Activated CD4-positive, CD25-positive, alpha-beta regulatory T cell treated with anti-CD3 and anti-CD28 coated beads, Interleukin-2, amount 50 U/mL, for 72 hours (primary cell): ENCODE results near the gene NOMO2.
"Not testable (repeated sequence)": the region's sequence is repeated elsewhere in the genome, so short reads cannot be mapped to it uniquely, and the experiment has no call there.

Experiments used
- DNase-seq: peaks from one replicate; pipeline ENCODE4 v3.0.0; 2021

Gene NOMO2, protein sequence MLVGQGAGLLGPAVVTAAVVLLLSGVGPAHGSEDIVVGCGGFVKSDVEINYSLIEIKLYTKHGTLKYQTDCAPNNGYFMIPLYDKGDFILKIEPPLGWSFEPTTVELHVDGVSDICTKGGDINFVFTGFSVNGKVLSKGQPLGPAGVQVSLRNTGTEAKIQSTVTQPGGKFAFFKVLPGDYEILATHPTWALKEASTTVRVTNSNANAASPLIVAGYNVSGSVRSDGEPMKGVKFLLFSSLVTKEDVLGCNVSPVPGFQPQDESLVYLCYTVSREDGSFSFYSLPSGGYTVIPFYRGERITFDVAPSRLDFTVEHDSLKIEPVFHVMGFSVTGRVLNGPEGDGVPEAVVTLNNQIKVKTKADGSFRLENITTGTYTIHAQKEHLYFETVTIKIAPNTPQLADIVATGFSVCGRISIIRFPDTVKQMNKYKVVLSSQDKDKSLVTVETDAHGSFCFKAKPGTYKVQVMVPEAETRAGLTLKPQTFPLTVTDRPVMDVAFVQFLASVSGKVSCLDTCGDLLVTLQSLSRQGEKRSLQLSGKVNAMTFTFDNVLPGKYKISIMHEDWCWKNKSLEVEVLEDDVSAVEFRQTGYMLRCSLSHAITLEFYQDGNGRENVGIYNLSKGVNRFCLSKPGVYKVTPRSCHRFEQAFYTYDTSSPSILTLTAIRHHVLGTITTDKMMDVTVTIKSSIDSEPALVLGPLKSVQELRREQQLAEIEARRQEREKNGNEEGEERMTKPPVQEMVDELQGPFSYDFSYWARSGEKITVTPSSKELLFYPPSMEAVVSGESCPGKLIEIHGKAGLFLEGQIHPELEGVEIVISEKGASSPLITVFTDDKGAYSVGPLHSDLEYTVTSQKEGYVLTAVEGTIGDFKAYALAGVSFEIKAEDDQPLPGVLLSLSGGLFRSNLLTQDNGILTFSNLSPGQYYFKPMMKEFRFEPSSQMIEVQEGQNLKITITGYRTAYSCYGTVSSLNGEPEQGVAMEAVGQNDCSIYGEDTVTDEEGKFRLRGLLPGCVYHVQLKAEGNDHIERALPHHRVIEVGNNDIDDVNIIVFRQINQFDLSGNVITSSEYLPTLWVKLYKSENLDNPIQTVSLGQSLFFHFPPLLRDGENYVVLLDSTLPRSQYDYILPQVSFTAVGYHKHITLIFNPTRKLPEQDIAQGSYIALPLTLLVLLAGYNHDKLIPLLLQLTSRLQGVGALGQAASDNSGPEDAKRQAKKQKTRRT

DNA sequence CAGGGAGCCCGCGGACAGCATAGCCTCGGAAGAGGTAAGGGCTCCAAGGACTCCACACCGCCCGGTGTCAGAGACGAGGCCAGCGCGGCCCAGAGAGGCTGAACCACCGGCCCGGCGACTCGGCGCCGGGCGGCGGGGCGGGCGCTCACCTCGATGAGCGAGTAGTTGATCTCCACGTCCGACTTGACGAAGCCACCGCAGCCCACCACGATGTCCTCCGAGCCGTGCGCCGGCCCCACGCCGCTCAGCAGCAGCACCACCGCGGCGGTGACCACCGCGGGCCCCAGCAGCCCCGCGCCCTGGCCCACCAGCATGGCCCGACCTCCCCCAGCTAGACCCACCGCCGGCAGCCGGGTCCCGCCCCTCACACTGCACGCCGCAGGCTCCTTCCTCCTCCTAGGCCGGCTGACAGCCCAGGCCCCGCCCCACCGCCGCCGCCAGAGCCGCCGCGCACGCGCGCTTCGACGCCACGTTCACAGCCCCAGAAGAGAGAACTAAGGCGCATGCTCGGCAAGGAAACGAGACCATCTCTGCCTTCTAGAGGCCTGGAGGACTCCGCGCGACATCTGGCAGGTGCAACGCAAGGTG, at the start of gene NOMO2:
Gene NOMO2, minus strand, starts transcription at position 371 of the 588 bp plus-strand sequence. Its CDS starts 57 bp downstream, at position 314.
- peak; percentile 90 for DNase-seq

DNA sequence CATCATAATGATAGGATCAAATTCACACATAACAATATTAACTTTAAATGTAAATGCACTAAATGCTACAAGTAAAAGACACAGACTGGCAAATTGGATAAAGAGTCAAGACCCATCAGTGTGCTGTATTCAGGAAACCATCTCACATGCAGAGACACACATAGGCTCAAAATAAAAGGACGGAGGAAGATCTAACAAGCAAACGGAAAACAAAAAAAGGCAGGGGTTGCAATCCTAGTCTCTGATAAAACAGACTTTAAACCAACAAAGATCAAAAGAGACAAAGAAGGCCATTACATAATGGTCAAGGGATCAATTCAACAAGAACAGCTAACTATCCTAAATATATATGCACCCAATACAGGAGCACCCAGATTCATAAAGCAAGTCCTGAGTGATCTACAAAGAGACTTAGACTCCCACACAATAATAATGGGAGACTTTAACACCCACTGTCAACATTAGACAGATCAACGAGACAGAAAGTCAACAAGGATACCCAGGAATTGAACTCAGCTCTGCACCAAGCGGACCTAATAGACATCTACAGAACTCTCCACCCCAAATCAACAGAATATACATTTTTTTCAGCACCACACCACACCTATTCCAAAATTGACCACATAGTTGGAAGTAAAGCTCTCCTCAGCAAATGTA, 48.4 kb upstream of the NOMO2 start:
- not testable (repeated sequence) for DNase-seq

DNA sequence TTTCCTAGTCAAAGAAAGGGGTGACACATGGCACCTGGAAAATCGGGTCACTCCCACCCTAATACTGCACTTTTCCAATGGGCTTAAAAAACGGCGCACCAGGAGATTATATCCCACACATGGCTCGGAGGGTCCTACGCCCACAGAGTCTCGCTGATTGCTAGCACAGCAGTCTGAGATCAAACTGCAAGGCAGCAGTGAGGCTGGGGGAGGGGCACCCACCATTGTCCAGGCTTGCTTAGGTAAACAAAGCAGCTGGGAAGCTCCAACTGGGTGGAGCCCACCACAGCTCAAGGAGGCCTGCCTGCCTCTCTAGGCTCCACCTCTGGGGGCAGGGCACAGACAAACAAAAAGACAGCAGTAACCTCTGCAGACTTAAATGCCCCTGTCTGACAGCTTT, 46.4 kb upstream of the NOMO2 start:
- DNase-seq = not testable (repeated sequence)

DNA sequence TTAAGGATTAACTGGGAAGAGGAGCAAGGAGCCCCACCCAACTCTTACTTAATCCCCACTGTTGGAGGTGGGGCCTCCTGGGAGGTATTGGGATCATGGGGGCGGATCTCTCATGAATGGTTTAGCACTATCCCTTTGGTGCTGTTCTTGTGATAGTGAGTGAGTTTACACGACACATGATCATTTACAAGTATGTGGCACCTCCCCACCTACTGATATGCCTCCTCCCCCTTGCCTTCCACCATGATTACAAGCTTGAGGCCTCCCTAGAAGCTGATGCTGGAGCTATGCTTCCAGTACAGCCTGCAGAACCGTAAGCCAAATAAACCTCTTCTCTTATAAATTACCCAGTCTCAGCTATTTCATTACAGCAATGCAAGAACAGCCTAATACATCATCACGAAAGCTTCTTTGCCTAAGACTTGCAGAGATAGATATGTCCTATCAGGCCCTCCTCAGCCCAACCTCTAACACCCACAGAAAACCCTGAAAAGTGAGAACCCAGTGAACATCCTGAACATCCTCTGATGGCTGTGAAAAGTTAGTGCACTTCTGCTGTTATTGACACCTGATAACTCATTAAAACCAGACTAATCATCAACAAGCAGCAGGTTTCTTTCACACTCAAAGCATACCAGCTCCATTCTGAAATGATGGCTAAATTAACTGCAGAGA, 41.8 kb upstream of the NOMO2 start:
- not testable (repeated sequence) for DNase-seq

DNA sequence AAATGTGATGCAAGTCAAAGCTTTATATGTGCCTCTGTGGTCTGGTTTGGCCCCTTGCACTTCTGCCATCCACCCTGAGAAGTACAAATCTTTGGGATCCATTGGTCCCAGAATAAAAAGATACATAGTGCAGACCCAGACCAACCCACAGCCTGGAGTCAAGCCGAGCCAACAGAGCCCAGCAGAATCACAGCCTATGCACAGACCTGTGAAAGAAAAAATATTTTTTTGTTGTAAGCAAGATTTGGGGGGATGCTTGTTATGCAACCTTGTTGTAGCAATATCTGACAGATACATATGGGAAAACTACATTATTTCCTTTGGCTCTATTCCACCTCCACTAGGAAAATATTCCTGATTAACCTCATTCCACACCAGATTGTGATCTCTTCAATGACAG, 36.7 kb upstream of the NOMO2 start:
- not testable (repeated sequence) for DNase-seq

DNA sequence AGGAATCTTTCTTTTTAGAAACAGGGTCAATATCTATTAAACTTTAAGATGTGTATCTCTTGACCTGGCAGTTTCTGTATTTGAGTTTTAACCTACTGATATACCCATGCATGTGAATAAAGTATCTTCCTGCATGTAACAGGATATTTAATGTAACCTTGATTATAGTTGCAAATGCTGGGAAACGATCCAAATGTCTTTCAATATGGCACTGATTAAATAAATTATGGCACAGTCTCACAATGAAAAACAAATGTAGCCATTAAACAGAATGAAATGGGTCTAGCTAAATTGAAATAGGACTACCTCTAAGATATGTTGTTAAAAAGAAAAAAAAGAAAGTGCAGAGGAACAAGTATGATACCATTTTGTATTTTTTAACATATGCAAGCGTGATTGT, 35.8 kb upstream of the NOMO2 start:
- not testable (repeated sequence) for DNase-seq

DNA sequence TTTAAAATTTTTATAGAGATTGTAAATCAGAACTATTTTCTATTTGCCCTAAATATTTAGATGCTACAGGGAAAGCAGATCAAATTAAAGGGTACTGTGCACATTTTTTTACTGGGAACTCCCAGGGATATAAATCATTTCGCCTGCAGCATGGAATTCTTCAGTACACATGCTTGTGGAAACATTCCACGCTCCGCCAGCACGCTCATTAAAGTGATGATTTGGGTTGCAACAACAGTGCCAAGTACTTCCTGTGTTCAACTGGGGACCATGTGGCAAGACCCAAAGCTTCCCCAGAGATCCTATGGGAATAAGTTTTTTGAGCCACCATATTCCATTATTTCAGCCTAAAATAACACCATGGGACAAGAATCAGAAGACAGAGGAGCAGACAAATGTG, 35.4 kb upstream of the NOMO2 start:
- DNase-seq = not testable (repeated sequence)

DNA sequence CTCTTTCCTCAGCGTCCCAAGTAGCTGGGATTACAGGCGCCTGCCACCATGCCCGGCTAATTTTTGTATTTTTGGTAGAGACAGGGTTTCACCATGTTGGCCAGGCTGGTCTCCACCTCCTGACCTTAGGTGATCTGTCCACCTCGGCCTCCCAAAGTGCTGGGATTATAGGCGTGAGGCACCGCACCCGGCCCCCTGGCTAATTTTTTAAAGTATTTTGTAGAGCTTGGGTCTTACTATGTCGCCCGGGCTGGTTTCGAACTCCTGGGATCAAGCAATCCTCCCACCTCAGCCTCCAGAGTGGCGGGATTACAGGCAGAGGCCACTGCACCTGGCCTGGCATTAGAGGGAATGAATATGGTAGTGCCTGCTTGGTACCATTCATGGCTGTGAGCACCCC, 33.9 kb upstream of the NOMO2 start:
- not testable (repeated sequence) for DNase-seq

DNA sequence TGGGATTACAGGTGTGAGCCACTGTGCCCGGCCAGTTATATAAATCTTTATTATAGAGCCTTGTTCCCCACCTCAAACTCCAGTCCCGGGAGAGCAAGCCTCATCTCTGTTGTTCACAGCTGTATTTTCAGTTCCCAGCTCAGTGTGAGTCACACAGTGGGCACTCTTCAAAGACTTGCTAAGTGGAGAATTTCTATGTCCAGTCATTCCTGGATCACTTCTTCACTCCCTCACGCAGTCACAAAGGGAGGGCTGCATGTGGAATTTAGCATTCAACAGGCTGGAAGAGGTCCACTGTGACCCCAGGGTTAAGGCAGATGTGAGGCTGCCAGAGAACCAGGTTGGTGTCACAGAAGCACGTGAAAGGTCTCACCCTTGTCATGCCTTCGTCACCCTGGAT, 33.0 kb upstream of the NOMO2 start:
- not testable (repeated sequence) for DNase-seq

DNA sequence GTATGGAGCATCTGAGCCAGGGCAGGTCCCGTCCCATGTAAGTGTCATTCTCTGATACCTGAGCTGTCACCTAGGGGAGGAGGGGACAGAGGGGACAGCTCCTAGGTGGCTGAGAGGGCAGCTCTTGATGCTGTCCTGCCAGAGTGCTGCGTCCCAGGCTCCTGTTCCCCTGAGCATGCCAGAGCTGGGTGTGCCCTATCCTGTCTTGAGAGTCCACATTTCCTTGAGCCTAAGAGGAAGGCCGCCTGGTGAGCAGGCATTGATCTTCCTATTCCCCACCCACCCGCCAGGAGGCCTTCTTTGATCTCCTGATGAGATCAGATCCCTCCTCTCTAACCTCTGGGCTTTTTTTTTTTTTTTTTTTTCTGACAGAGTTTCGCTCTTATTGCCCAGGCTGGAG, 32.0 kb upstream of the NOMO2 start:
- DNase-seq = not testable (repeated sequence)

DNA sequence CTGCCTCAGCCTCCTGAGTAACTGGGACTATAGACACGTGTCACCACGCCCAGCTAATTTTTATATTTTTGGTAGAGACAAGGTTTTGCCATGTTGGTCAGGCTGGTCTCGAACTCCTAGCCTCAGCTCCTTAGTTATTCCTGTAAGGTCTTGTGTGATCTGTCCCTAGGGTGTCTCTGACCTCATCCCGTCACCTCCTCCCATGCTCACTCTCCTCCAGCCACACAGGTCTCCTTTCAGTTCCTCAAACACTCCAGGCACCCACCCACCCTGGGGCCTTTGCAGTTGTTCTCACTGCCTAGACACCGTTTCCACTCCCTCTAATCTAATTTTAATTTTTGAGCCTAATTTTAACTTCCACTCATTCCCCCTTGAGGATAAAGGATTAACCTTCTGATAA, 31.1 kb upstream of the NOMO2 start:
- not testable (repeated sequence) for DNase-seq

DNA sequence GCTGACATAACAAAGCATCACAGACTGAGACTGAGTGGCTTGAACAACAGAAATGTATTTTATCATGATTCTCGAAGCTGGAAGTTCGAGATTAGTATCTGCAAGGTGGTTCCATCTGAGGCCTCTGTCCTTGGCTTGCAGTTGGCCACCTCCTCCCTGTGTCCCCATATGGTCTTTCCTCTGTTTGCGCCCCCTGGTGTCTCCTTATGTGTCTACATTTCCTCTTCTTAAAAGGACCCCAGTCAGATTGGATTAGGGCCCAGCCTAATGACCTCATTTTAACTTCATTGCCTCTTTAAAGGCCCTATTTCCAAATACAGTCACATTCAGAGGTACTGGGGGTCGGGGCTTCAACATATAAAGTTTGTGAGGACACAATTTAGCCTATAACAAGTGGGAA, 30.0 kb upstream of the NOMO2 start:
- DNase-seq = not testable (repeated sequence)

DNA sequence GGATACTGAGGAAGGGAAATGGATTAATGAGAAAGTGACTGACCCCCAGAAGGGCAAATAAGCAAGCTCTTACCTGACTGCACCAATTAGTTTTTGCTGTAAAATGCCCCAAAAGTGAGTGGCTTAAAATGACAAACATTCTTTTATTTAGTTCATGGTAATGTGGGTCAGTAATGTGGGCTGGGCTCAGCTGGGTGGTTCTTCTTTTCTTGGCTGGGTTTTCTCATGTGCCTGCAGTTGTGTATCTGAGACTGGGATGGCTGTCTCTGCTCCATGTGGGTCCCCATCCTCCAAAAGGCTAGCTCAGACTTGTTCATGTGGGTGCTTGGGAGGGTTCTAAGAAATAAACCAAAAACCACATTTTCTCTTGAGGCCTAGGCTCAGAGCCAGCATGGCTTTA, 29.5 kb upstream of the NOMO2 start:
- DNase-seq = not testable (repeated sequence)

DNA sequence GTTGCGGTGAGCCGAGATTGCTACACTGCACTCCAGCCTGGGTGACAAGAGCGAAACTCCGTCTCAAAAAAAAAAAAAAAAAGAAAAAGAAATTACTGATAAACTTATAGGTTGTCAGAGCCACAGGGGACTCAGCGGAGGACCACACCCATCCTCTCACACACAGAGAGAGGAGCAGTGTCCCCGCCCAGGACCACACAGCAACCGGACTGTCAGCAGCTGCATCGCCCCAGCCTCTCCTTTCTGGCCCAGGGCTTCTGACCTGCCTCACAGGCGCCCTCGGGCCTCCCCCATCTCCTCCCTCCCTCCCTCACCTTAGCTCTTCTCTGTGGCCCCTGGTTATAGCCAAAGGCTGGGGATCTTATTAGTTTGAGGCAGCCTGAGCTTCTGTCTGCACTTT, 27.9 kb upstream of the NOMO2 start:
- DNase-seq = not testable (repeated sequence)

DNA sequence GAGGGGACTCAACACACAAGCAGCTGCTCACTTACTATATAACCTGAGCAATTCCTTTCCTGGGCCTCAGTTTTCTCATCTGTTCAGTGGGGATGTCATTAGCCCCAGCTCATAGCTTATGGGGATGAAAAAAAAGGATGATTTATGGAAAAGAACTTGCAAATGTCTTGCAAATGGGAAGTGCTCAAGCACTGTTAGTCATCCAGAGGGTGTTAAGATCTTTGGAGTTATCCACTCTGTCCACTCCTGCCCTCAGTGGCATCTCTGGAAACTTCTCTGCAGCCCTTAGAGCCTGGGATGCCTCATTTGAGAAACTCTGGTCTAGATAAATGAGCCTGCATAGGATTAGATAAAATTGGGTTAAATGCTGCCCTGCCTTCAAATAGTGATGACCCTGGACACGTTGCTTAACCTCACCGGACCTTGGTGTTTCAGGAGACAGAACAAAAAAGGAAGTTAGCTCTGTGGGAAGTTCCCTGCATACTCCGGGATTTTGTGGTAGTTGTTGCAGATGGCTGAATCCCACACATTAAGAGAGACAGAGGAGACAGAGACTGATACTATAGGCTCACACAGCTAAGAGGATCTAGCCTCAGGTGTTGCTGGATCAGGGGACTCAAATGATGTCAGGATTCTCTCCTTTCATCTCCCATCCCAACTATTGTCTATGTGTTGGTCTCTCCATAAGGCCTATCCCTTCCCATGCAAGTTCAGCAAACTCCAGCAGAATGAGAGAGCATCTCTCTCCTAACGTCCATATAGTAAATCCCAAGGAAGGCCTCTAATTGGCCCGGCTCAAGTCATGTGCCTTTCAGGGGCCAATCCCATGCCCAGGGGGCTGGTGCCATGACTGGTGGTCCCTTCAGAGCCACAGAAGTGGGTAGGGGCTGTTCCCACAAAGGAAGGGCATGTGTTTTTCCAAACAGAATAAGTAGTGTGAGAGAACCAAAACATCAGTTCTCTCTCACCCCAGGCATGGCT, 25.0 kb upstream of the NOMO2 start:
- DNase-seq = not testable (repeated sequence)

DNA sequence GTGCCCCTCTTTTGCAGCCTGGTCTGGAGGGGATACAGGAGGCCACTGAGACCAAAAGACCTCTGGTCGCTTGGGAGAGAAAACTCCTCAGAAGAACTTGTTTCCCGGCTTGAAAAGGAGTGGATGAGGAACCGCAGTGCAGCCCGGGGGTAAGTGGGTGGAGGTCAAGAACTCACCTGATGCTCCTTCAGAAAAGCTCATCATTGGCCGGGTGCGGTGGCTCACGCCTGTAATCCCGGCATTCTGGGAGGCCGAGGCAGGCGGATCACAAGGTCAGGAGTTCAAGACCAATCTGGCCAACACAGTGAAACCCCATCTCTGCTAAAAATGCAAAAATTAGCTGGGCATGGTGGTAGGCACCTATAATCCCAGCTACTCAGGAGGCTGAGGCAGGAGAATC, 23.9 kb upstream of the NOMO2 start:
- not testable (repeated sequence) for DNase-seq

DNA sequence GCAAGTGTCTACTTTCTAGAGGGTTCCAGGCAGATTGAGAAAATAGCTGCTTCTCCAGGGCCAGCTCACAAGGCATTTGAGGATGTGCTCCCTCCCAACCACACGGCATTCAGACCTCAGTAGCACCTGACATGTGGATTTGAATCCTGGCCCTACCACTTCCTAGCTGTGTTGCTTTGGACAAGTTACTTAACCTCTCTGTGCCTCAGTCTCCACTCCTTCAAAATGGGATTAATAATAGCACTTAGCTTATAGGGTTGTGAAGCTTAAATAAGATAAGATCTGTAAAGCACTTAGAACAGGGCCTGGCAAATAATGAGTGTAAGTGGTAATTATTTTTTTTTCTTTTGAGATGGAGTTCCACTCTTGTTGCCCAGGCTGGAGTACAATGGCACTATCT, 21.0 kb upstream of the NOMO2 start:
- no peak for DNase-seq

DNA sequence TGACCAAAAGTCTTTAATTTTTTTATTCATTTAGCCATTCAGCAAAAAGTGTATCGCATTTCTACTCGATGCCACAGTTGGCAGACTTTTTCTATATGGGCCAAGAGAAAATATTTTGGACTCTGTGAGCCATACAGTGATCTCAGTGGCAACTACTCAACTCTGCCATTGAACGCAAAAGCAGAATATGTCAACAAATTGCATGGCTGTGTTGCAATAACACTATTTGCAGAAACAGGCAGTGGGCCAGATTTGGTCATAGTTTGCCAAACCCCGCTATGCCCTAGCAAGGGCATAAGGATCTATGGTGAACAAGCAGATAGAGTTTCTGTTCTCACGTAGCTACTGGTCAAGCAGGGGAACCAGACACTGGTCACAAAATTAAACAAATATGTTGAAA, 18.5 kb upstream of the NOMO2 start:
- DNase-seq = not testable (repeated sequence)

DNA sequence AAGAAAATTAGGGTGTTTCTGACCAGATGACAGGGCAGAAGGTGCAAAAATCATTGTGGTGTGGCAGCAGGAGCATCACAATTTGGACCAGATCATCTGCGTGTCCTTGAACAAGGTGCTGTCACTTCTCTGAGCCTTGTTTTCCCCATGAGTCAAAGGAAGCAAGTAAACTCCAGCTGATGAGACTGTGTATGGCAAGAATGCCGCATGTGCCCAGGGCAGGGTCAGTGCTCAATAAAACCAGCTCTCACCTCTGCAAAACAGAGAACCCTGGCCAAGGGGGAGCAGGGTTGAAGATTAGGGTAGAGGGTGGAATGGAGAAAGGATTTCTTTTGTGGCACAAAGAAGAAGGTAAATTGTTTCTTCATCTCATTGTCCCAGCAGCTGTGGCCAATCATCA, 17.4 kb upstream of the NOMO2 start:
- DNase-seq = not testable (repeated sequence)

DNA sequence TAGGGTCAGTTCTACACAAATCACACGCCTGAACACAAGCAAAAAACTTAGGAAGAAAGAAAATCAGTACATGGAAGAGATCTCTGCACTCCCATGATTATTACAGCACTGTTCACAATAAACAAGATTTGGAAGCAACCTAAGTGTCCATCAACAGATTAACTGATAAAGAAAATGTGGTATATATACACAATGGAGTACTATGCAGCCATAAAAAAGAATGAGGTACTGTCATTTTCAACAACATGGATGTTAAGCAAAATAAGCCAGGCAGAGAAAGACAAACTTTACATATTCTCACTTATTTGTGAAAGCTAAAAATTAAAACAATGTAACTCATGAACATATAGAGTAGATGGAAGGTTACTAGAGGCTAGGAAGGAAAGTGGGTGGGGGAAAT, 16.0 kb upstream of the NOMO2 start:
- DNase-seq = not testable (repeated sequence)
